ENCODE results near the gene CD22. TPM values are rescaled to one million over a fixed set of nuclear protein-coding genes. Genes with fewer than 3 reads are reported as not detected.

Gene CD22
- total and polyA plus RNA-seq, 2 of the 8 experiments (the other 6 are each of a cell fraction or from before 2014, with no cell fraction given) = 0.06 to 0.60 TPM

DNA sequence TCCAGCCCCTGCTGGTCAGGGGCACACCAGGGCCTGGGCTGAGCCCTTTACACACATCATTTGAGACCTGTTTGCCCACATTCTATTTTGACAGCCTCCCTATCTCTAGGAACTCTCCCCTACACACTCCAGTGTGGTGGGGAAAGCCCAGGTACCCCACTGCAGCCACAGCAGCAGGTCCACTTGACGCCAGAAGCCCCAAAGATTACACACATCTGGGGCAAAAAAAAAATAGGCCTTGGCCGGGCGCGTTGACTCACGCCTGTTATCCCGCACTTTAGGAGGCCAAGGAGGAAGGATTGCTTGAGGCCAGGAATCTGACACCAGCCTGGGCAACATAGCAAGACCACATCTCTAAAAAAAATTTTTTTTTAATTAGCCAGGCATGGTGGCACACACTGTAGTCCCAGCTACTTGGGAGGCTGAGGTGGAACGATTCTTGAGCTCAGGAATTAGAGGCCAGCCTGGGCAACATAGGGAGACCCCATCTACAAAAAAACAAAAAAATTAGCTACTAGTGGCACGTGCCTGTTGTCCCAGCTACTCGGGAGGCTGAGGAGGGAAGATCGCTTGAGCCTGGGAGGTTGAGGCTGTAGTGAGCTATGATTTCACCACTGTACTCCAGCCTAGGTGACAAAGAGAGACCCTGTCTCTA is 18.0 kb upstream of the CD22 start:
- Histone ChIP-seq H3K18ac (ENCODE audit: extremely low read depth, low read length) (no peak overlapping the region), H2BK15ac (ENCODE audit: low read length) (no peak overlapping the region), H3K9me3 (ENCODE audit: insufficient read depth in 2 of 2, low read depth in 1 of 2, low read length in 1 of 2) (no peaks in the 10 kb centered on the region), H3K4me1 (replicated peaks in 1 of 4; ENCODE audit: control insufficient read depth in 3 of 4, insufficient read depth in 4 of 4, low read length in 3 of 4) (peaks cover 0 to 2% (median 0%) of the 10 kb centered on the region in 4 experiments; a peak in 1 of 7 replicates), H3K36me3 (ENCODE audit: control insufficient read depth in 2 of 4, insufficient read depth in 4 of 4, low read length in 3 of 4) (no peaks in the 10 kb centered on the region), H3K14ac (ENCODE audit: insufficient read length) (no peak overlapping the region), H4K8ac (ENCODE audit: extremely low read depth, insufficient read depth, low read length) (no peak overlapping the region), H3K4ac (replicated peaks; ENCODE audit: insufficient read length, low read depth, low read length) (no peak overlapping the region), H4K5ac (ENCODE audit: insufficient read length, low read depth, low read length) (no peak overlapping the region), H2BK20ac (ENCODE audit: low read length) (no peak overlapping the region), H3K27ac (ENCODE audit: low read depth, low read length) (no peak overlapping the region), H2BK120ac (replicated peaks; ENCODE audit: low read depth, low read length) (no peak overlapping the region), H2AFZ (ENCODE audit: low read length) (no peak overlapping the region), H3K79me2 (ENCODE audit: control insufficient read depth in 1 of 2, insufficient read depth in 2 of 2, low read length in 2 of 2) (no peaks in the 10 kb centered on the region), H3K4me2 (ENCODE audit: insufficient read depth in 1 of 2, low read depth in 2 of 2, low read length in 2 of 2) (no peak overlapping the region), H3K23me2 (ENCODE audit: low read depth, low read length) (no peaks in the 10 kb centered on the region), H3K9ac (replicated peaks in 1 of 4; ENCODE audit: extremely low read depth in 1 of 4, low read depth in 3 of 4, low read length in 3 of 4) (no peak overlapping the region), H3K23ac (ENCODE audit: insufficient read length) (no peak overlapping the region), H3K4me3 (ENCODE audit: extremely low read depth in 1 of 4, insufficient read depth in 2 of 4, low read depth in 3 of 4, low read length in 4 of 4) (no peak overlapping the region), H2BK12ac (ENCODE audit: low read depth, low read length) (no peak overlapping the region), H2AK5ac (ENCODE audit: low read depth, low read length) (no peak overlapping the region), H3K79me1 (ENCODE audit: low read depth, low read length) (no peaks in the 10 kb centered on the region), H4K91ac (replicated peaks; ENCODE audit: insufficient read length, low read length) (no peak overlapping the region), H3K56ac (replicated peaks; ENCODE audit: insufficient read length, low read depth, low read length) (no peak overlapping the region), H2BK5ac (ENCODE audit: low read depth, low read length) (no peak overlapping the region), H4K20me1 (replicated peaks in 1 of 2; ENCODE audit: control insufficient read depth in 1 of 2, insufficient read depth in 2 of 2, low read length in 2 of 2) (no peaks in the 10 kb centered on the region), H3K27me3 (replicated peaks in 1 of 4; ENCODE audit: control insufficient read depth in 3 of 4, extremely low read depth in 1 of 4, insufficient read depth in 3 of 4, low read length in 3 of 4) (no peaks in the 10 kb centered on the region)
- DNase-seq (ENCODE audit: low read depth in 1 of 2, low spot score in 2 of 2) (no peak), FAIRE-seq (no peak)
- CTCF ChIA-PET (ENCODE audit: partially characterized antibody) = interaction anchor here (0.7 to 4.1 kb wide), 2 partner anchors 17 to 110 kb away, joined by 3 to 20 read pairs; partner anchors contain the start of gene CD22
- POLR2A ChIA-PET (ENCODE audit: partially characterized antibody) = interaction anchor here (1.5 kb wide), 1 partner anchor 23 kb away, joined by 4 read pairs; no protein-coding TSS in a partner anchor
- WGBS, 2 experiments (ENCODE audit: extremely low coverage in 1 of 2, insufficient coverage in 1 of 2, insufficient read length in 1 of 2, insufficient replicate concordance in 2 of 2, low coverage in 1 of 2, low lambda C conversion rate in 2 of 2, missing lambda C conversion rate in 1 of 2) = 86% methylated on average over 10 of the region's 10 CpGs; no CpG with 5 or more reads in 1 of the 2 experiments
- no peak for TF ChIP-seq GABPA (IDR thresholded peaks at IDR 0.05; ENCODE audit: borderline replicate concordance, insufficient read depth, low read length)
- no peak for TF ChIP-seq NRF1 (IDR thresholded peaks at IDR 0.05; ENCODE audit: low read depth, low read length)
- no peak for TF ChIP-seq POLR2AphosphoS5 (IDR thresholded peaks at IDR 0.05; ENCODE audit: low read depth, low read length)
- TF ChIP-seq, protein P1, sequence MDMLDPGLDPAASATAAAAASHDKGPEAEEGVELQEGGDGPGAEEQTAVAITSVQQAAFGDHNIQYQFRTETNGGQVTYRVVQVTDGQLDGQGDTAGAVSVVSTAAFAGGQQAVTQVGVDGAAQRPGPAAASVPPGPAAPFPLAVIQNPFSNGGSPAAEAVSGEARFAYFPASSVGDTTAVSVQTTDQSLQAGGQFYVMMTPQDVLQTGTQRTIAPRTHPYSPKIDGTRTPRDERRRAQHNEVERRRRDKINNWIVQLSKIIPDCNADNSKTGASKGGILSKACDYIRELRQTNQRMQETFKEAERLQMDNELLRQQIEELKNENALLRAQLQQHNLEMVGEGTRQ (IDR thresholded peaks at IDR 0.05; ENCODE audit: low read length) = no peak
- no peak for TF ChIP-seq GTF2F1 (IDR thresholded peaks at IDR 0.05; ENCODE audit: borderline replicate concordance, low read depth, low read length)
- TF ChIP-seq RAD21 (IDR thresholded peaks at IDR 0.05 in 1 of 2, conservative IDR thresholded peaks at IDR 0.05 in 1 of 2; ENCODE audit: low read depth in 2 of 2, low read length in 2 of 2) = no peak
- TF ChIP-seq BACH1 (IDR thresholded peaks at IDR 0.05; ENCODE audit: low read length) = no peak
- TF ChIP-seq EP300 (IDR thresholded peaks at IDR 0.05; ENCODE audit: borderline replicate concordance in 1 of 2, low read depth in 2 of 2, low read length in 2 of 2) = no peak
- no peak for TF ChIP-seq FOSL1 (IDR thresholded peaks at IDR 0.05; ENCODE audit: insufficient read depth, low read depth, low read length)
- no peak for TF ChIP-seq SIN3A (conservative IDR thresholded peaks at IDR 0.05 in 1 of 2, IDR thresholded peaks at IDR 0.05 in 1 of 2; ENCODE audit: low read depth in 1 of 2, low read length in 2 of 2)
- TF ChIP-seq CBX5 (IDR thresholded peaks at IDR 0.05; ENCODE audit: low read depth, low read length) = no peak

Data from H1 (cell line).